HFFc6 (cell line): ENCODE measurements around the gene SYNPO2. TPM values are rescaled to one million over a fixed set of nuclear protein-coding genes. Genes with fewer than 3 reads are reported as not detected.

Experiments
- DNase-seq: peaks from one replicate; pipeline ENCODE4 v3.0.0-alpha.2; 2018
- H3K27ac Mint-ChIP-seq: 2 replicates; pipeline ENCODE4 v1.8.0; 2020; ENCODE audit warnings: mild to moderate bottlenecking, mixed read lengths
- H3K27me3 Mint-ChIP-seq: 2 replicates; pipeline ENCODE4 v1.8.0; 2021; ENCODE audit warnings: mild to moderate bottlenecking, moderate library complexity, mixed read lengths; ENCODE audit not compliant: insufficient read depth
- H3K36me3 Mint-ChIP-seq: 2 replicates; pipeline ENCODE4 v1.8.0; 2021; ENCODE audit warnings: low read depth, mixed read lengths
- H3K4me1 Mint-ChIP-seq: 2 replicates; pipeline ENCODE4 v1.8.0; 2020; ENCODE audit warnings: low read depth, mixed read lengths
- H3K4me3 Mint-ChIP-seq: 2 replicates; pipeline ENCODE4 v1.8.0; 2020; ENCODE audit warnings: mild to moderate bottlenecking, moderate library complexity, mixed read lengths
- H3K9me3 Mint-ChIP-seq: 2 replicates; pipeline ENCODE4 v1.8.0; 2020; ENCODE audit warnings: mild to moderate bottlenecking, mixed read lengths
- total RNA-seq, 6 experiments: library from RNA; stranded (reverse); fragmentation: NEBNext Ultra II Directional; extraction: Animal tissue kit (Norgen Biotek cat#: 25700); gene quantifications; 2 replicates in 1 of 6; 3 replicates in 5 of 6; pipeline ENCODE4 v1.2.3, GENCODE V29; 2021
- TF ChIP-seq, protein P1 (sequence below): fragments of 200-600 bp; sonication (generic); IDR thresholded peaks from 2 replicates; pipeline ENCODE4 v1.5.0; 2021; ENCODE audit warnings: antibody characterized with exemption, mild to moderate bottlenecking

SYNPO2 gene
- total RNA-seq, 6 experiments from 2014 or later = 11.6 to 36.7 (median 12.0) TPM

DNA sequence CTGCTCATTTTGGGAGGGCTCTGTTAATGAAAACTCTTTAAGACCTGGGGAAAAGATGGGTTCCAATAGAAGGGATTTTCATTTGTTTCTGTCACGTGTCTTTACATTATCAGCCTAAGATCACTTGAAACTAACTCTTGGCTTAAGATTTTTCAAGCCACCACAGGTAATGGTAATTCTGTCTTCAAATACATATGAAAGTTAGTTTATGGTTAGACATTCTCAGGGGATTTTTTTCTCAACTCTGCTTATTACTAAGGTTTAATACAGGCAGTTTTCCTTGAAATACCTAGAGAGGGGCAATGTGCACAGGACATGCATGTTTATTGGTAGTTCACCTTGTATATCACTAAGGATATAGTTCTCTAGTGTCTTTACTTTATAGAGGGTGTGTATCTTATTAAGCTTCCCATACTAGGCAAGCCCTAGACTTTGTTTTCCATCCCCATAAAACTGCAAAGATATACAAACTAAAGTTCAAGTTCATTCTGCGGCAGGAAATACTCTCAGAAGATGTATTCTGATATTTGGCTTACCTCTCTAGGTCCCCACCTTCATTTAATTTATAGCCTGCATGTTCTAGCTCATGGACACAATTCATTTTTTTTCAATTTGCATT is 208.7 kb downstream of the SYNPO2 start:
- TF ChIP-seq, protein P1, sequence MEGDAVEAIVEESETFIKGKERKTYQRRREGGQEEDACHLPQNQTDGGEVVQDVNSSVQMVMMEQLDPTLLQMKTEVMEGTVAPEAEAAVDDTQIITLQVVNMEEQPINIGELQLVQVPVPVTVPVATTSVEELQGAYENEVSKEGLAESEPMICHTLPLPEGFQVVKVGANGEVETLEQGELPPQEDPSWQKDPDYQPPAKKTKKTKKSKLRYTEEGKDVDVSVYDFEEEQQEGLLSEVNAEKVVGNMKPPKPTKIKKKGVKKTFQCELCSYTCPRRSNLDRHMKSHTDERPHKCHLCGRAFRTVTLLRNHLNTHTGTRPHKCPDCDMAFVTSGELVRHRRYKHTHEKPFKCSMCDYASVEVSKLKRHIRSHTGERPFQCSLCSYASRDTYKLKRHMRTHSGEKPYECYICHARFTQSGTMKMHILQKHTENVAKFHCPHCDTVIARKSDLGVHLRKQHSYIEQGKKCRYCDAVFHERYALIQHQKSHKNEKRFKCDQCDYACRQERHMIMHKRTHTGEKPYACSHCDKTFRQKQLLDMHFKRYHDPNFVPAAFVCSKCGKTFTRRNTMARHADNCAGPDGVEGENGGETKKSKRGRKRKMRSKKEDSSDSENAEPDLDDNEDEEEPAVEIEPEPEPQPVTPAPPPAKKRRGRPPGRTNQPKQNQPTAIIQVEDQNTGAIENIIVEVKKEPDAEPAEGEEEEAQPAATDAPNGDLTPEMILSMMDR = no peak
- Mint-ChIP-seq H3K27me3 (peaks cover 1% of the 10 kb centered on the region), H3K27ac (no peak overlapping the region), H3K4me1 (peaks cover 85% of the 10 kb centered on the region), H3K9me3 (no peaks in the 10 kb centered on the region), H3K4me3 (no peak overlapping the region), H3K36me3 (peaks cover 11% of the 10 kb centered on the region)
- no peak for DNase-seq

- Mint-ChIP-seq H3K4me3 (no peak overlapping the region), H3K9me3 (no peaks in the 10 kb centered on the region), H3K4me1 (peaks cover 89% of the 10 kb centered on the region), H3K36me3 (peaks cover 11% of the 10 kb centered on the region), H3K27me3 (peaks cover 1% of the 10 kb centered on the region), H3K27ac (peak overlapping the region; percentile 34; the same call in 1 of the 2 replicates)
- no peak for DNase-seq
- TF ChIP-seq, protein P1 = no peak
These were observed 209.7 kb downstream of the SYNPO2 start for GRCh38 chr4:119098306-119098705.

DNA sequence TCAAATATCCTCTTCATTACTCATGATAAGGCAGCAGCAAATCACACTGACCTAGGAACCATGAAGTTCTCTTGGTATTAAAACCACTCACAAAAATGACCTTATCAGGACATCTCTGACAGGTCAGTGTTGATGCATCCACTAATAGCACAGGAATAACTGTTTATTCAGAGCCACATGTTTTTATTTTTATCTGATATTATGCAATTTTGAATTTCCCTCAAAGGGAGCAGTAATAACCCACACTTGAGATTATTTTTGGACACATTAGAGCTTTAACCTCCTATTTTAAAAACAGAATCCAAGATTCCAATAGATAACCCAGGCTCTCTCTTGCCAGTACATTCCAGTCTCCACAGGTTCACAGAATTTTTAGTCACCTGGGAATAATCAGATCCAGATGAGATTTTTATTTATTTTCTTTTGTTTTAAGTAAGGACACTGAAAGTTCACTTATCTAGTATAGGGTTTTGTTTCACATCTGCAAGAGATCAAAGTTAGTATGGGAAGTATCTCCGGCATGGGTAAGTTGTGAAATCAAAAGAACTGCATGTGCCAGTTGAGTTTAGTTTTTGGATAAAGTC is 210.7 kb downstream of the SYNPO2 start:
- peak overlapping the region; percentile 80 for H3K27ac Mint-ChIP-seq
- H3K9me3 Mint-ChIP-seq = no peaks in the 10 kb centered on the region
- peaks cover 1% of the 10 kb centered on the region for H3K27me3 Mint-ChIP-seq
- TF ChIP-seq, protein P1 = no peak
- DNase-seq = peak; percentile 93
- H3K36me3 Mint-ChIP-seq = peaks cover 11% of the 10 kb centered on the region
- peak overlapping the region; percentile 50 for H3K4me3 Mint-ChIP-seq
- H3K4me1 Mint-ChIP-seq = peaks cover 90% of the 10 kb centered on the region

DNA sequence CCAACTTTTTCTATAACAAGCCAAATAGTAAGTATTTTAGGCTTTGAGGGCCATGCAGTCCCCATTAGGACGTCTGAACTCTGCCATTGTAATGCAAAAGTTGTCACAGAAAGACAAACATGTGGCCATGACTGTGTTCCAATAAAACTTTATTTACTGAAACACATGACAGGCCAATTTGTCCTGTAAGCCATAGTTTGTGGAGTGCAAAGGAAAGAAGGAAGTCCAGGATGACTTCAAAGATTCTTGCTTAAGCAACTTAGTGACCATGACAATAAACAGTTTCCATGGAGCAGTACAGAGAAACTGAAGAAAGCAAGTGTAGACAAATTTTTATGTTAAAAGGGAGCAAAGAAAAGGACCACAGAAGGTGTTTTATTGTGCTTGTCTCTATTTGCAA is 212.0 kb downstream of the SYNPO2 start:
- peak overlapping the region; percentile 6; the same call in 1 of the 2 replicates for H3K4me3 Mint-ChIP-seq
- H3K9me3 Mint-ChIP-seq = no peaks in the 10 kb centered on the region
- H3K27ac Mint-ChIP-seq = peak overlapping the region; percentile 80
- DNase-seq = no peak
- TF ChIP-seq, protein P1 = no peak
- peaks cover 92% of the 10 kb centered on the region for H3K4me1 Mint-ChIP-seq
- no peaks in the 10 kb centered on the region; the same call in 1 of the 2 replicates for H3K27me3 Mint-ChIP-seq
- peaks cover 5% of the 10 kb centered on the region; the same call in 1 of the 2 replicates for H3K36me3 Mint-ChIP-seq

GRCh38 chr4:119103263-119103662 is 214.6 kb downstream of the SYNPO2 start:
- Mint-ChIP-seq H3K4me1 (peaks cover 84% of the 10 kb centered on the region), H3K9me3 (no peaks in the 10 kb centered on the region), H3K36me3 (peaks cover 5% of the 10 kb centered on the region; the same call in 1 of the 2 replicates), H3K27ac (peak overlapping the region; percentile 92), H3K4me3 (peak overlapping the region; percentile 66), H3K27me3 (no peaks in the 10 kb centered on the region; the same call in 1 of the 2 replicates)
- TF ChIP-seq, protein P1 = no peak
- DNase-seq = peak; percentile 98
